Loucy (cell line): Measurements from ENCODE around the gene AP1B1.

Experiments used
- EZH2phosphoT487 ChIP-seq: fragments of 200-600 bp; IDR thresholded peaks from 2 replicates; pipeline ENCODE4 v1.6.1; 2018; ENCODE audit warnings: antibody characterized with exemption, mild to moderate bottlenecking, moderate library complexity, borderline replicate concordance
- TF ChIP-seq, protein P1 (sequence below): fragments of 200-600 bp; sonication (generic); conservative IDR thresholded peaks from 2 replicates; pipeline ENCODE4 v1.5.1; 2014; ENCODE audit warnings: mild to moderate bottlenecking, antibody characterized with exemption, low read length

DNA sequence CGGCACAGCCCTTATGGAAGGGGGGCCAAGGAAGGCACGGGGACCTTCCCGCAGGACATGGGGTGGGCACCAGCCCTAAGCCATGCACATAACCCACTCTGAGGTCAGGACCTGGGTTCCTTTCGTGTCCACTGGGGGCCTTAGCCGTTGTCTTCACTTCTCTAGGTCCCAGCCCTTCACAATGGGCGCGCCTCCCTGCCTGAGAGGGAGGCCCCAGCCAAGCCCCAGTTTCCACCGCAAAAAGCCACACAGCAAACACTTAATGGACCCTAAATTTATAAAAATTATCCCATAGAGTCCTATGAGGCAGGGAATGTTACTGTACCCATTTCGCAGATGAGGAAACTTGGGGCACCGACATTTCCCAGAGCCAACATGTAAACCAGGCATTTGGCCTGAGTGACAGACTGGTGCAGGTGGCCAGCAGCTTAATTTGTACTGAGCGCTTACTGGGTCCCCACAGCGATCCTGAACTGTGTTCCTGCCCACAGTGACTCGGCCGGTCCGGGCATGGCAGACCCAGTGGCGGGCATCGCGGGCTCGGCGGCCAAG lies 80.7 kb downstream of the AP1B1 start:
- TF ChIP-seq, protein P1, sequence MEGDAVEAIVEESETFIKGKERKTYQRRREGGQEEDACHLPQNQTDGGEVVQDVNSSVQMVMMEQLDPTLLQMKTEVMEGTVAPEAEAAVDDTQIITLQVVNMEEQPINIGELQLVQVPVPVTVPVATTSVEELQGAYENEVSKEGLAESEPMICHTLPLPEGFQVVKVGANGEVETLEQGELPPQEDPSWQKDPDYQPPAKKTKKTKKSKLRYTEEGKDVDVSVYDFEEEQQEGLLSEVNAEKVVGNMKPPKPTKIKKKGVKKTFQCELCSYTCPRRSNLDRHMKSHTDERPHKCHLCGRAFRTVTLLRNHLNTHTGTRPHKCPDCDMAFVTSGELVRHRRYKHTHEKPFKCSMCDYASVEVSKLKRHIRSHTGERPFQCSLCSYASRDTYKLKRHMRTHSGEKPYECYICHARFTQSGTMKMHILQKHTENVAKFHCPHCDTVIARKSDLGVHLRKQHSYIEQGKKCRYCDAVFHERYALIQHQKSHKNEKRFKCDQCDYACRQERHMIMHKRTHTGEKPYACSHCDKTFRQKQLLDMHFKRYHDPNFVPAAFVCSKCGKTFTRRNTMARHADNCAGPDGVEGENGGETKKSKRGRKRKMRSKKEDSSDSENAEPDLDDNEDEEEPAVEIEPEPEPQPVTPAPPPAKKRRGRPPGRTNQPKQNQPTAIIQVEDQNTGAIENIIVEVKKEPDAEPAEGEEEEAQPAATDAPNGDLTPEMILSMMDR = no peak
- no peak for TF ChIP-seq EZH2phosphoT487
